ENCODE results near the gene SPIRE2. TPM values are rescaled to one million over a fixed set of nuclear protein-coding genes. Genes with fewer than 3 reads are reported as not detected.
"Not testable (repeated sequence)": the region's sequence is repeated elsewhere in the genome, so short reads cannot be mapped to it uniquely, and the experiment has no call there.

Gene SPIRE2
- total RNA-seq, 1 donor from 2014 or later: 9.5 TPM

DNA sequence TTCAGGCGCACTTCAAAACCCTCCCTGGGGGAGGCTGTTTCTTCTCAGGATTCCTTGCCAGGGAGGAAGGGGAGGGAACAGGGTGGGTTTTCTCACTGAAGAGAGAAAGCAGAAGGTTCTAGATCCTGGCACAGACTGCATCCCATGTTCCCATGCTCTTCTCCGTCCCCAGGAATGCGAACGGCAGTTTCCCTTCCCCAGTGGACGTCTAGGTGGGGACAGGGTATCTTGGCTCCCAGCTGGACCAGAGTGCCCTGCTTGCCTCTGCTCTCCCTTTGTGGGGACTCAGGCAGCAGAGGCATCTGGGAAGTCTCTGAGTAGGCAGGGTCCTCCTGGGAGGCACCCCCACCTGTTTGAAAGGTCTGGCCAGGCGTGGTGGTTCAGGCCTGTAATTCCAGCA is 42.2 kb downstream of the SPIRE2 start:
- no peak for ATAC-seq
- H3K27me3 ChIP-seq: no peaks in the 10 kb centered on the region

DNA sequence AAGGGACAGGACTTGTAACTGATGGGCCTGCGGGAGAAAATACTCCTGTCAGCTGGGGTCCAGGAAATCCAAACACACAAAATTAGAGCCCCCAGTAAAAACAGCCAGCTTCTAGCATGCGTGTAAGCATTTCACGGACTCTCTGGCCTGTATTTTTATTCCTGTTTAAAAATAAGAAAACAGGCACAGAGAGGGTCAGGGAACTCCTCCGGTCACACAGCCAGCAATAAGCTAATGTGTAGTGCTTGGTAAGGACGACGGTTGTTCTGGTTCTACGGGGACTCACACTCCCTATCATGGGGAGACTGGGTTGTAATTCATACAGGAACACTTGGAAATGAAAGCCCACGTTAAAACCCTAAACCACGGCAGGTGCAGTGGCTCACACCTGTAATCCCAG is 43.6 kb downstream of the SPIRE2 start:
- Histone ChIP-seq H3K27ac (no peak overlapping the region), H3K4me1 (peaks cover 20% of the 10 kb centered on the region), H3K4me3 (no peak overlapping the region), H3K36me3 (peaks cover 13% of the 10 kb centered on the region), H3K9me3 (no peaks in the 10 kb centered on the region), H3K27me3 (no peaks in the 10 kb centered on the region)
- intact Hi-C loops (cut with DNase I): no loop called here
- TF ChIP-seq, protein P1, sequence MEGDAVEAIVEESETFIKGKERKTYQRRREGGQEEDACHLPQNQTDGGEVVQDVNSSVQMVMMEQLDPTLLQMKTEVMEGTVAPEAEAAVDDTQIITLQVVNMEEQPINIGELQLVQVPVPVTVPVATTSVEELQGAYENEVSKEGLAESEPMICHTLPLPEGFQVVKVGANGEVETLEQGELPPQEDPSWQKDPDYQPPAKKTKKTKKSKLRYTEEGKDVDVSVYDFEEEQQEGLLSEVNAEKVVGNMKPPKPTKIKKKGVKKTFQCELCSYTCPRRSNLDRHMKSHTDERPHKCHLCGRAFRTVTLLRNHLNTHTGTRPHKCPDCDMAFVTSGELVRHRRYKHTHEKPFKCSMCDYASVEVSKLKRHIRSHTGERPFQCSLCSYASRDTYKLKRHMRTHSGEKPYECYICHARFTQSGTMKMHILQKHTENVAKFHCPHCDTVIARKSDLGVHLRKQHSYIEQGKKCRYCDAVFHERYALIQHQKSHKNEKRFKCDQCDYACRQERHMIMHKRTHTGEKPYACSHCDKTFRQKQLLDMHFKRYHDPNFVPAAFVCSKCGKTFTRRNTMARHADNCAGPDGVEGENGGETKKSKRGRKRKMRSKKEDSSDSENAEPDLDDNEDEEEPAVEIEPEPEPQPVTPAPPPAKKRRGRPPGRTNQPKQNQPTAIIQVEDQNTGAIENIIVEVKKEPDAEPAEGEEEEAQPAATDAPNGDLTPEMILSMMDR (IDR thresholded peaks at IDR 0.05): no peak
- DNase-seq: no peak
- no peak for ATAC-seq

More for the DNA sequence above, 42.2 kb downstream of the SPIRE2 start:
- Histone ChIP-seq H3K4me3 (no peak overlapping the region), H3K36me3 (peaks cover 5% of the 10 kb centered on the region), H3K4me1 (peaks cover 20% of the 10 kb centered on the region), H3K9me3 (no peaks in the 10 kb centered on the region), H3K27ac (no peak overlapping the region)
- no peak for DNase-seq
- intact Hi-C loops (cut with DNase I): no loop called here
- TF ChIP-seq, protein P1 (IDR thresholded peaks at IDR 0.05): no peak

DNA sequence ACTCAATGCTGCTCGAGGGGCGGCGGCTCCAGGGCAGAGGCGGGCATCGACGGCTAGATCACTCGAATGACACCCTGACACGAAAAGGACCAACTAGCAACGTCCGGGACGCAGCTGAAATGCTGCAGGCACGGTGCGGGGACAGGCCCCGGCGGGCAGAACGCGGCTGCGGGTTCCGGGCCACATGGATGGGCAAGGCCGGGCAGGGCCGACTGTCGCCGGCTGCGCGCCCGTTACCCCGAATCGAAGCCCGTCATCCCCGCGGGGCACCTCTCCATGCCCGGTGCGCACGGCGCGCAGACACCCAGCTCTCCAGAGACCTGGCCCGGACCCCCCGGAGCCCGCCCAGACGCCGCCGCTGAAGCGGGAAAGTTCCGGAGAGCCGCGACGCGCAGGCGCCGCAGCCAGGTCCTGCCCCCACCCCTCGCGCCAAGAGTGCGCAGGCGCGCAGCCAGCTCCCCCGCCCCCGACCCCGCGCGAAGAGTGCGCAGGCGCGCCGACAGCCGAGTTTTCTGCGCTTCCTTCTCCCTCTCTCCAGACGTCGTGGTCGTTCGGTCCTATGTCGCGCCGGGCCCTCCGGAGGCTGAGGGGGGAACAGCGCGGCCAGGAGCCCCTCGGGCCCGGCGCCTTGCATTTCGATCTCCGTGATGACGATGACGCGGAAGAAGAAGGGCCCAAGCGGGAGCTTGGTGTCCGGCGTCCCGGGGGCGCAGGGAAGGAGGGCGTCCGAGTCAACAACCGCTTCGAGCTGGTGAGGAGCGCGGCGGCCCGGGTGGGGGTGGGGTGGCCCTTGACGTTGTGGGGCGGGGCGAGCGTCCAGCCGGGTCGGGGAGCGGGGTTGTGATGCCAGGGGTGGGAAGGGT is 45.1 kb downstream of the SPIRE2 start, which contains the start of gene TCF25:
TSS of gene TCF25 (plus strand) at position 484 of the 863 bp plus-strand sequence. CDS start at position 560, 76 bp downstream.
- Histone ChIP-seq H3K4me3 (peak within 1 kb of the TSS; percentile 80), H3K27me3 (no peaks in the 10 kb centered on the region), H3K36me3 (peaks cover 18% of the 10 kb centered on the region), H3K9me3 (no peaks in the 10 kb centered on the region), H3K4me1 (peaks cover 20% of the 10 kb centered on the region), H3K27ac (peak within 1 kb of the TSS; percentile 94)
- TF ChIP-seq, protein P1 (IDR thresholded peaks at IDR 0.05): no peak
- DNase-seq (peak; percentile 93), ATAC-seq (peak; percentile 72)
- intact Hi-C loops (cut with DNase I): no loop called here

DNA sequence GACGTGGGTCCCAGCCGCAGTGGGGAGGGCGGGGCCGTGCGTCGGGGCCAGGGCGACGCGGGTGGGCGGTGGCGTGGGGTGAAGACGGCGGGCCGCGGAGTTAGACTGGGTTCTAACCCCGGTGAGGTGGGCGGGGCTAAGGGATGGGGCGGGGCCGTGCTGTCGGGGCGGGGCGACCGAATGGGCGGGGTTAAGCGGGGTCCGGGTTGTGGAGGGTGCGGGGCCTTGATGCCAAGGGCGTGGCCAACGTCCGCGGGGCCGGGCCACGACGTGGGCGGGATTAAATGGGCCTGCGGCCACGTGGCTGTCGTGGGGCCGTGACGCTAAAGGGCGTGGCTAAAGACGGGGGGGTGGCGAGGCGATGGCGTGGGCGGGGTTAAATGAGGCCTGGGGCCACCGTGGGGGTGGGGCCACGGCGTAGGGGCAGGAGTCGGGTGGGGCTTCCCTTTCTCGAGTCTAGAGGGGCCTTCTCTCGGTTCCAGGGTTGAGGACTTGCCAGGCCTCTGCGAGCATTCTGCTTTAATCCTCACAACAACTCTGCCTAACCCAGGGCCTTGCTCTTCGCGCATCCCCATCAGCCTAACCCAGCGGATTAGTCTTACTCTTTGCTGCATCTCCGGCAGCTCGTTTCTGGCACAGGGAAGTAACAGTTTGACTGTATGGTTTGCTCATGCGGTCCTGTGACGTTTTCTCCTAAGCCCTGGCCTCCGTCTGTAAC is 45.9 kb downstream of the SPIRE2 start:
- peaks cover 25% of the 10 kb centered on the region for H3K36me3 ChIP-seq
- H3K9me3 ChIP-seq: no peaks in the 10 kb centered on the region
- H3K27ac ChIP-seq: peak overlapping the region; percentile 94
- H3K4me3 ChIP-seq: peak overlapping the region; percentile 80
- TF ChIP-seq, protein P1 (IDR thresholded peaks at IDR 0.05): no peak
- ATAC-seq (peak; percentile 94), DNase-seq (peak; percentile 98)
- H3K27me3 ChIP-seq: no peaks in the 10 kb centered on the region
- intact Hi-C loops (cut with DNase I): no loop called here
- H3K4me1 ChIP-seq: peaks cover 20% of the 10 kb centered on the region

DNA sequence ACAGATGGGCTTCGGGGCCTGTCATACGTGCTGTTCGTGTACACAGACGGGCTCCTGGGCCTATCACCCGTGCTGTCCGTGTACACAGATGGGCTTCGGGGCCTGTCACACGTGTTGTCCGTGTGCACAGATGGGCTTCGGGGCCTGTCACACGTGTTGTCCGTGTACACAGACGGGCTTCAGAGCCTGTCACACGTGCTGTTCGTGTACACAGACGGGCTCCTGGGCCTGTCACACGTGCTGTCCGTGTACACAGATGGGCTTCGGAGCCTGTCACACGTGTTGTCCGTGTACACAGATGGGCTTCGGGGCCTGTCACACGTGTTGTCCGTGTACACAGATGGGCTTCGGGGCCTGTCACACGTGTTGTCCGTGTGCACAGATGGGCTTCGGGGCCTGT is 50.8 kb downstream of the SPIRE2 start:
- DNase-seq; H3K27ac ChIP-seq; H3K9me3 ChIP-seq; H3K4me1 ChIP-seq; intact Hi-C loops (cut with DNase I); H3K27me3 ChIP-seq; ATAC-seq; H3K4me3 ChIP-seq: not testable (repeated sequence)
- peaks cover 70% of the 10 kb centered on the region for H3K36me3 ChIP-seq
